SK-N-MC (cell line): ENCODE measurements around the gene SWAP70.

Experiments
- EZH2 ChIP-seq: fragments of 200-600 bp; sonication (generic); IDR thresholded peaks from one replicate; pipeline ENCODE4 v1.6.1; 2017; ENCODE audit warnings: antibody characterized with exemption
- FOXP2 ChIP-seq: optimal IDR thresholded peaks from 2 replicates; pipeline ENCODE3; 2011; ENCODE audit warnings: mild to moderate bottlenecking, moderate library complexity; ENCODE audit not compliant: insufficient read depth; ENCODE audit errors: extremely low read length, control extremely low read depth
- POLR2AphosphoS5 ChIP-seq: IDR thresholded peaks from 2 replicates; pipeline ENCODE4 v1.6.1; 2012; ENCODE audit warnings: mild to moderate bottlenecking, low read depth, low read length, borderline replicate concordance

- TF ChIP-seq POLR2AphosphoS5, result no peak
- no peak for TF ChIP-seq EZH2
- TF ChIP-seq FOXP2, result no peak
Measured at GRCh38 chr11:9700105-9700801, 36.4 kb downstream of the SWAP70 start.
